PC-9 (cell line): ENCODE results near the gene CELF2. TPM values are rescaled to one million over a fixed set of nuclear protein-coding genes. Genes with fewer than 3 reads are reported as not detected.

Experiments used
- BruUV-seq: library from RNA; stranded (reverse); fragments of 400-500 nt; replicated peaks from 2 replicates; lab custom pipeline; 2021; lab: Mats Ljungman, UMichigan
- CTCF ChIA-PET: fragments of 300-600 bp; sonication (Branson Sonifier 250); formaldehyde crosslinking; loops from one replicate; lab custom pipeline; 2022; ENCODE audit warnings: antibody characterized with exemption; lab: Charles Lee
- POLR2A ChIA-PET: fragments of 300-600 bp; sonication (Branson Sonifier 250); formaldehyde crosslinking; loops from one replicate; lab custom pipeline; 2022; ENCODE audit warnings: antibody characterized with exemption; ENCODE audit not compliant: unreplicated experiment; lab: Charles Lee
- DNase-seq, 2 experiments: peaks; one replicate each; pipeline versions ENCODE4 v3.0.0 to v3.0.0-alpha.2; 2015 to 2022; ENCODE audit warnings: mixed read lengths in 1 of 2
- H2AFZ ChIP-seq: fragments of 200-600 bp; sonication (generic); 2 replicates; pipeline ENCODE4 v1.8.1; 2017; ENCODE audit warnings: antibody characterized with exemption
- H3F3A ChIP-seq: fragments of 200-600 bp; sonication (generic); 2 replicates; pipeline ENCODE4 v1.8.1; 2017; ENCODE audit warnings: antibody characterized with exemption, mild to moderate bottlenecking, low read depth; ENCODE audit not compliant: insufficient read depth
- H3K27ac ChIP-seq: fragments of 200-600 bp; sonication (generic); 2 replicates; pipeline ENCODE4 v1.6.1; 2016; ENCODE audit warnings: mixed run types
- H3K27me3 ChIP-seq: fragments of 200-600 bp; sonication (generic); 2 replicates; pipeline ENCODE4 v1.6.1; 2016; ENCODE audit warnings: low read depth, mixed run types; ENCODE audit not compliant: insufficient read depth
- H3K36me3 ChIP-seq: fragments of 200-600 bp; sonication (generic); 2 replicates; pipeline ENCODE4 v1.6.1; 2016; ENCODE audit warnings: low read depth, mixed run types
- H3K4me1 ChIP-seq: fragments of 200-600 bp; sonication (generic); replicated peaks from 2 replicates; pipeline ENCODE4 v1.6.1; 2016; ENCODE audit warnings: mixed run types; ENCODE audit not compliant: insufficient read depth
- H3K4me2 ChIP-seq: fragments of 200-600 bp; sonication (generic); 2 replicates; pipeline ENCODE4 v1.6.1; 2017; ENCODE audit warnings: mixed run types
- H3K4me3 ChIP-seq: fragments of 200-600 bp; sonication (generic); 2 replicates; pipeline ENCODE4 v1.6.1; 2016; ENCODE audit warnings: mixed run types
- H3K79me2 ChIP-seq: fragments of 200-600 bp; sonication (generic); 2 replicates; pipeline ENCODE4 v1.6.1; 2017; ENCODE audit warnings: low read depth, mixed run types
- H3K9me2 ChIP-seq: fragments of 200-600 bp; sonication (generic); 2 replicates; pipeline ENCODE4 v1.8.1; 2017; ENCODE audit warnings: mild to moderate bottlenecking; ENCODE audit not compliant: insufficient read depth
- H3K9me3 ChIP-seq: fragments of 200-600 bp; sonication (generic); 2 replicates; pipeline ENCODE4 v1.8.1; 2016; ENCODE audit warnings: low read depth; ENCODE audit not compliant: insufficient read depth
- H4K20me1 ChIP-seq: fragments of 200-600 bp; sonication (generic); 2 replicates; pipeline ENCODE4 v1.8.1; 2017; ENCODE audit not compliant: insufficient read depth
- EZH2 ChIP-seq: fragments of 200-600 bp; sonication (generic); IDR thresholded peaks from 2 replicates; pipeline ENCODE4 v1.8.0; 2017; ENCODE audit warnings: antibody characterized with exemption, low read depth
- intact Hi-C: fragments of 100-400 bp; cut with micrococcal nuclease; formaldehyde crosslinking; loops from one replicate; pipeline ENCODE4 v1.10.0; 2022; ENCODE audit not compliant: unreplicated experiment
- total RNA-seq: library from RNA; stranded (reverse); gene quantifications from 2 replicates; pipeline ENCODE4 v1.2.3, GENCODE V29; 2021
- TF ChIP-seq, protein P1 (sequence below): fragments of 200-600 bp; sonication (generic); conservative IDR thresholded peaks from 2 replicates; pipeline ENCODE4 v1.6.1; 2017; ENCODE audit warnings: mixed run types, antibody characterized with exemption, mild to moderate bottlenecking, moderate library complexity

Gene CELF2
- total RNA-seq, 1 experiment from 2014 or later, result not detected

DNA sequence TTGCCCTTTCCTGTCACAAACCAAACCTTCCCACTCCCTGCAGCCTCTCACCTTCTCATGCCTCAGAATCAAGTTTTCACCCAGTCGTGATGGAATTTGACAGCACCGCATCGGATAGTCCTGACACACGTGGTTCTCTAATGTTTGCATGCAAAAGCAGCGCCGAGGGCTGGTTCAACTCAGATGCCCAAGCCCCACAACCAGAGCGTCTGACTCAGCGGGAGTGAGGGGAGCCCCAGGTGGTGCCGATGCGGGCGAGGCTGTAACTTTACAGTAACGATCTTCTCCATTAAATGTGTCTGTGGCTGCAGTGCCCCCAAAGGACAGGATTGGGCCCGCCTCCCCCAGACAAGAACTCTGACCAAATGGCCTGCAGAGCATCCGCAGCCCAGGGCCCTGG lies 284.5 kb downstream of the CELF2 start:
- TF ChIP-seq, protein P1, sequence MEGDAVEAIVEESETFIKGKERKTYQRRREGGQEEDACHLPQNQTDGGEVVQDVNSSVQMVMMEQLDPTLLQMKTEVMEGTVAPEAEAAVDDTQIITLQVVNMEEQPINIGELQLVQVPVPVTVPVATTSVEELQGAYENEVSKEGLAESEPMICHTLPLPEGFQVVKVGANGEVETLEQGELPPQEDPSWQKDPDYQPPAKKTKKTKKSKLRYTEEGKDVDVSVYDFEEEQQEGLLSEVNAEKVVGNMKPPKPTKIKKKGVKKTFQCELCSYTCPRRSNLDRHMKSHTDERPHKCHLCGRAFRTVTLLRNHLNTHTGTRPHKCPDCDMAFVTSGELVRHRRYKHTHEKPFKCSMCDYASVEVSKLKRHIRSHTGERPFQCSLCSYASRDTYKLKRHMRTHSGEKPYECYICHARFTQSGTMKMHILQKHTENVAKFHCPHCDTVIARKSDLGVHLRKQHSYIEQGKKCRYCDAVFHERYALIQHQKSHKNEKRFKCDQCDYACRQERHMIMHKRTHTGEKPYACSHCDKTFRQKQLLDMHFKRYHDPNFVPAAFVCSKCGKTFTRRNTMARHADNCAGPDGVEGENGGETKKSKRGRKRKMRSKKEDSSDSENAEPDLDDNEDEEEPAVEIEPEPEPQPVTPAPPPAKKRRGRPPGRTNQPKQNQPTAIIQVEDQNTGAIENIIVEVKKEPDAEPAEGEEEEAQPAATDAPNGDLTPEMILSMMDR, result no peak
- no peak for TF ChIP-seq EZH2
- Histone ChIP-seq H3K27ac (no peak overlapping the region), H3F3A (no peaks in the 10 kb centered on the region), H4K20me1 (no peaks in the 10 kb centered on the region), H3K36me3 (no peaks in the 10 kb centered on the region), H3K9me2 (no peaks in the 10 kb centered on the region), H2AFZ (no peak overlapping the region), H3K4me3 (no peak overlapping the region), H3K27me3 (peaks cover 63% of the 10 kb centered on the region), H3K4me2 (no peak overlapping the region), H3K79me2 (no peaks in the 10 kb centered on the region), H3K4me1 (no peaks in the 10 kb centered on the region), H3K9me3 (no peaks in the 10 kb centered on the region)
- intact Hi-C loops, result no loop called here
- POLR2A ChIA-PET, result no interaction called here
- CTCF ChIA-PET, result no interaction called here
- no TSS peak for BruUV-seq
- DNase-seq, result no peak

GRCh38 chr10:11303361-11304170 lies 285.9 kb downstream of the CELF2 start:
- Histone ChIP-seq H3K79me2 (no peaks in the 10 kb centered on the region), H3K36me3 (no peaks in the 10 kb centered on the region), H3K27ac (no peak overlapping the region), H3K9me2 (no peaks in the 10 kb centered on the region), H4K20me1 (no peaks in the 10 kb centered on the region), H3K4me2 (no peak overlapping the region), H2AFZ (no peak overlapping the region), H3K4me1 (no peaks in the 10 kb centered on the region), H3F3A (no peaks in the 10 kb centered on the region), H3K27me3 (peaks cover 49% of the 10 kb centered on the region), H3K9me3 (no peaks in the 10 kb centered on the region), H3K4me3 (no peak overlapping the region)
- BruUV-seq, result no TSS peak
- ChIA-PET POLR2A (no interaction called here), CTCF (no interaction called here)
- intact Hi-C loops, result no loop called here
- TF ChIP-seq EZH2, result no peak
- TF ChIP-seq, protein P1, result no peak
- no peak for DNase-seq

- CTCF ChIA-PET, result no interaction called here
- Histone ChIP-seq H3K9me3 (no peaks in the 10 kb centered on the region), H3K27ac (no peak overlapping the region), H3K4me1 (no peaks in the 10 kb centered on the region), H3K79me2 (no peaks in the 10 kb centered on the region), H3K4me2 (no peak overlapping the region), H3F3A (no peaks in the 10 kb centered on the region), H4K20me1 (no peaks in the 10 kb centered on the region), H3K27me3 (peaks cover 45% of the 10 kb centered on the region), H3K36me3 (no peaks in the 10 kb centered on the region), H3K4me3 (no peak overlapping the region), H2AFZ (no peak overlapping the region), H3K9me2 (no peaks in the 10 kb centered on the region)
- BruUV-seq, result no TSS peak
- no peak for DNase-seq
- intact Hi-C loops, result no loop called here
- no peak for TF ChIP-seq EZH2
- TF ChIP-seq, protein P1, result no peak
- POLR2A ChIA-PET, result no interaction called here
Observed at GRCh38 chr10:11304906-11305585, 287.4 kb downstream of the CELF2 start.
